Ishikawa (cell line): ENCODE results near the gene SERPINB6.

Experiments used
- CEBPB ChIP-seq: IDR thresholded peaks from 2 replicates; pipeline ENCODE4 v1.6.1; 2012
- CREB1 ChIP-seq: IDR thresholded peaks from 2 replicates; pipeline ENCODE4 v1.6.1; 2012; ENCODE audit warnings: low read depth
- EGR1 ChIP-seq: IDR thresholded peaks from 2 replicates; pipeline ENCODE4 v1.6.1; 2012
- EP300 ChIP-seq: IDR thresholded peaks from 2 replicates; pipeline ENCODE4 v1.6.1; 2012; ENCODE audit warnings: borderline replicate concordance
- FOXM1 ChIP-seq: IDR thresholded peaks from 2 replicates; pipeline ENCODE4 v1.6.1; 2012; ENCODE audit warnings: low read depth, borderline replicate concordance
- NFIC ChIP-seq: IDR thresholded peaks from 2 replicates; pipeline ENCODE4 v1.6.1; 2012
- RAD21 ChIP-seq: IDR thresholded peaks from 2 replicates; pipeline ENCODE4 v1.6.1; 2012; ENCODE audit warnings: low read depth
- TAF1 ChIP-seq: IDR thresholded peaks from 2 replicates; pipeline ENCODE4 v1.6.1; 2012; ENCODE audit warnings: low read depth, mild to moderate bottlenecking
- TCF12 ChIP-seq: IDR thresholded peaks from 2 replicates; pipeline ENCODE4 v1.6.1; 2012; ENCODE audit warnings: low read depth
- TEAD4 ChIP-seq: IDR thresholded peaks from 2 replicates; pipeline ENCODE4 v1.6.1; 2012
- YY1 ChIP-seq: IDR thresholded peaks from 2 replicates; pipeline ENCODE4 v1.6.1; 2012; ENCODE audit warnings: low read depth
- ZBTB7A ChIP-seq: IDR thresholded peaks from 2 replicates; pipeline ENCODE4 v1.6.1; 2012; ENCODE audit warnings: low read depth
- TF ChIP-seq, protein P1 (sequence below): IDR thresholded peaks from 2 replicates; pipeline ENCODE4 v1.6.1; 2012
- TF ChIP-seq, protein P2 (sequence below): IDR thresholded peaks from 2 replicates; pipeline ENCODE4 v1.6.1; 2012; ENCODE audit warnings: low read depth, mild to moderate bottlenecking
- TF ChIP-seq, protein P3 (sequence below): IDR thresholded peaks from 2 replicates; pipeline ENCODE4 v1.6.1; 2012

The SERPINB6 gene

DNA sequence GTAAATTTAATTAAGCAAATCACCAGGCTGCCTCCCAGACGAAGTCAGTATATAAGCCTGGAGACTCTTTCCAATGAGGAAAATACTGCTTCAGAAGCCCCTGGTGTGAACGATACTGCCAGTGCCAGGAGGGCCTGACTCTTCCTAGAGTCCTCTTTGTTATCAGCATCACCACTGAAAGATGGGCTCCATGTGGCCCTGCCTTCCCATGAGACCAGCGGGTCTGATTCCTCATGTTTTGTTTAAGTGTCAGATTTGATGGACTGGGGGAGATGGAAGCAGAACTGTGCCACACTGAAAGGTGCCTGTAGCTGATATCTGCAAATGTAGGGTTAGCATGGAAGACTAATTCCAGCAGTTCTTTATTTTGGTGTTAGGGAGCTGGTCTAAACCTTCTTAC lies 36.2 kb upstream of the SERPINB6 start:
- TF ChIP-seq EP300 (no peak), NFIC (no peak), ZBTB7A (no peak), TAF1 (no peak), FOXM1 (no peak), TEAD4 (no peak), CEBPB (no peak)
- TF ChIP-seq, protein P1, sequence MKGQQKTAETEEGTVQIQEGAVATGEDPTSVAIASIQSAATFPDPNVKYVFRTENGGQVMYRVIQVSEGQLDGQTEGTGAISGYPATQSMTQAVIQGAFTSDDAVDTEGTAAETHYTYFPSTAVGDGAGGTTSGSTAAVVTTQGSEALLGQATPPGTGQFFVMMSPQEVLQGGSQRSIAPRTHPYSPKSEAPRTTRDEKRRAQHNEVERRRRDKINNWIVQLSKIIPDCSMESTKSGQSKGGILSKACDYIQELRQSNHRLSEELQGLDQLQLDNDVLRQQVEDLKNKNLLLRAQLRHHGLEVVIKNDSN: no peak
- TF ChIP-seq, protein P2, sequence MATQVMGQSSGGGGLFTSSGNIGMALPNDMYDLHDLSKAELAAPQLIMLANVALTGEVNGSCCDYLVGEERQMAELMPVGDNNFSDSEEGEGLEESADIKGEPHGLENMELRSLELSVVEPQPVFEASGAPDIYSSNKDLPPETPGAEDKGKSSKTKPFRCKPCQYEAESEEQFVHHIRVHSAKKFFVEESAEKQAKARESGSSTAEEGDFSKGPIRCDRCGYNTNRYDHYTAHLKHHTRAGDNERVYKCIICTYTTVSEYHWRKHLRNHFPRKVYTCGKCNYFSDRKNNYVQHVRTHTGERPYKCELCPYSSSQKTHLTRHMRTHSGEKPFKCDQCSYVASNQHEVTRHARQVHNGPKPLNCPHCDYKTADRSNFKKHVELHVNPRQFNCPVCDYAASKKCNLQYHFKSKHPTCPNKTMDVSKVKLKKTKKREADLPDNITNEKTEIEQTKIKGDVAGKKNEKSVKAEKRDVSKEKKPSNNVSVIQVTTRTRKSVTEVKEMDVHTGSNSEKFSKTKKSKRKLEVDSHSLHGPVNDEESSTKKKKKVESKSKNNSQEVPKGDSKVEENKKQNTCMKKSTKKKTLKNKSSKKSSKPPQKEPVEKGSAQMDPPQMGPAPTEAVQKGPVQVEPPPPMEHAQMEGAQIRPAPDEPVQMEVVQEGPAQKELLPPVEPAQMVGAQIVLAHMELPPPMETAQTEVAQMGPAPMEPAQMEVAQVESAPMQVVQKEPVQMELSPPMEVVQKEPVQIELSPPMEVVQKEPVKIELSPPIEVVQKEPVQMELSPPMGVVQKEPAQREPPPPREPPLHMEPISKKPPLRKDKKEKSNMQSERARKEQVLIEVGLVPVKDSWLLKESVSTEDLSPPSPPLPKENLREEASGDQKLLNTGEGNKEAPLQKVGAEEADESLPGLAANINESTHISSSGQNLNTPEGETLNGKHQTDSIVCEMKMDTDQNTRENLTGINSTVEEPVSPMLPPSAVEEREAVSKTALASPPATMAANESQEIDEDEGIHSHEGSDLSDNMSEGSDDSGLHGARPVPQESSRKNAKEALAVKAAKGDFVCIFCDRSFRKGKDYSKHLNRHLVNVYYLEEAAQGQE: no peak
- TF ChIP-seq, protein P3, sequence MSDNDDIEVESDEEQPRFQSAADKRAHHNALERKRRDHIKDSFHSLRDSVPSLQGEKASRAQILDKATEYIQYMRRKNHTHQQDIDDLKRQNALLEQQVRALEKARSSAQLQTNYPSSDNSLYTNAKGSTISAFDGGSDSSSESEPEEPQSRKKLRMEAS: no peak

DNA sequence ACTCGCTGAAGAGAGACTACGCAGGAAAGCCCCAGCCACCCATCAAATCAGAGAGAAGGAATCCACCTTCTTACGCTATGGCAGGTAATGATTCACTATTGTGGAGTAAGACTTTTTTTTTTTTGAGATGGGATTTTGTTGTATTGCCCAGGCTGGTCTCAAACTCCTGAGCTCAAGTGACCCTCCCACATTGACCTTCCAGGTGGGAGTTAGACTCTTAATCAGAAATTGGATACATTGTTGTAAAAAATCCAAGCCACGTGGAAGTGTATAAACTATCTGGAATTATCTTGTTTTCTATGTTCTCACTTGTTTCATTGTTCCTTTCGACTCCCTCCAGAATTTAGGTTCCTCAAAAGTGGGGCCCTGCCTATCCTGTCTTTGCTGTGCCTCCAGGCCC lies 35.1 kb upstream of the SERPINB6 start:
- no peak for TF ChIP-seq RAD21
- no peak for TF ChIP-seq CEBPB
- no peak for TF ChIP-seq ZBTB7A
- TF ChIP-seq, protein P1: no peak
- no peak for TF ChIP-seq CREB1
- no peak for TF ChIP-seq EP300
- no peak for TF ChIP-seq TAF1
- TF ChIP-seq YY1: no peak
- TF ChIP-seq TCF12: no peak
- no peak for TF ChIP-seq NFIC
- TF ChIP-seq, protein P3: no peak
- no peak for TF ChIP-seq FOXM1
- TF ChIP-seq, protein P2: no peak
- TF ChIP-seq TEAD4: no peak
- no peak for TF ChIP-seq EGR1

DNA sequence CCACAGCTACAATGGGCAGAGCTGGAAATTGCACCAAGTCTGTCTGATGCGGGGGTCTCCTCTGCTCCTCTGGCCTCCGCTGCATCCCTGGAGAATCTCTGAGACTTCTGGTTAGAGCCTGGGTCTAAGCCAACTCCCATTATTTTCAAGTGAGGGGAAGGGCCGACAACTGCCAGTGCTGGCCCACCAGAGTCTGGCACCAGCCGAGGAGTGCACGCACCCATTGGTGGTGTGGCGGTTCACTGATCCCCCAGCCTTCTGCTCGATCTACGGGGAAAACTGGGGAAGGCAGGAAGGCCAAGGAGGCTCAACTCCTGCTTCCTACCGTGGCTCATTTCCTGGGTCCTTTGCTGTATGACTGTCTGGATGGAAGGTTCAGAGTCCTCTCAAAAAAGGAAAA lies 34.5 kb upstream of the SERPINB6 start:
- TF ChIP-seq, protein P3: no peak
- TF ChIP-seq, protein P2: no peak
- no peak for TF ChIP-seq ZBTB7A
- no peak for TF ChIP-seq RAD21
- no peak for TF ChIP-seq EGR1
- no peak for TF ChIP-seq NFIC
- TF ChIP-seq YY1: no peak
- no peak for TF ChIP-seq CREB1
- no peak for TF ChIP-seq TCF12
- TF ChIP-seq CEBPB: no peak
- TF ChIP-seq TEAD4: no peak
- TF ChIP-seq, protein P1: no peak
- no peak for TF ChIP-seq EP300
- no peak for TF ChIP-seq TAF1
- TF ChIP-seq FOXM1: no peak

DNA sequence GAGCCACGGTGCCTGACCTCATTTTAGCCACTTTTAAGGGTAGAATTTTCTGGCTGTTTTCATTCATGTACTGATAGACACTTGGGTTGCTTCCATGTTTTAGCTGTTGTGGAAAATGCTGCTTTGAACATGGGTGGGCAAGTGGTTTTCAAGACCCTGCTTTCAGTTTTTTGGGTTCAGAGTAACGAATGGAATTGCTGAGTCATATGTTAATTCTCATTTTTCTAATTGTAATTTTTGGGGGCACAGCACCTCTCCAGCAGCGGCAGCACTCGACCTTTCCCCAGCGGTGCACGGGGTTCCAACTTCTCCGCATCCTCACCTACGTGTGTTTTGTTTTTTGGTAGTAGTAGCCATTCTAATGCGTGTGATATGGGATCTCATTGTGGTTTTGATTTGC lies 33.7 kb upstream of the SERPINB6 start:
- TF ChIP-seq TEAD4: no peak
- TF ChIP-seq TCF12: no peak
- no peak for TF ChIP-seq RAD21
- TF ChIP-seq ZBTB7A: no peak
- TF ChIP-seq CREB1: no peak
- TF ChIP-seq, protein P2: no peak
- TF ChIP-seq EGR1: no peak
- TF ChIP-seq, protein P3: no peak
- no peak for TF ChIP-seq CEBPB
- TF ChIP-seq YY1: no peak
- TF ChIP-seq, protein P1: no peak
- TF ChIP-seq NFIC: no peak
- no peak for TF ChIP-seq TAF1
- TF ChIP-seq FOXM1: no peak
- TF ChIP-seq EP300: no peak
